C4-2B (cell line): ENCODE measurements around the gene SMIM43.

Experiments used
- H3K27ac ChIP-seq: fragments of 450-650 bp; 2 replicates; pipeline ENCODE4 v1.5.1; 2017
- ZFX ChIP-seq: fragments of 450-650 bp; IDR thresholded peaks from 2 replicates; pipeline ENCODE4 v1.6.1; 2017
- TF ChIP-seq, protein P1 (sequence below): fragments of 450-650 bp; conservative IDR thresholded peaks from 2 replicates; pipeline ENCODE4 v1.5.1; 2017; ENCODE audit warnings: mild to moderate bottlenecking

Gene SMIM43

GRCh38 chr4:121778991-121779628 is 14.1 kb upstream of the SMIM43 start:
- TF ChIP-seq ZFX, result no peak
- TF ChIP-seq, protein P1, sequence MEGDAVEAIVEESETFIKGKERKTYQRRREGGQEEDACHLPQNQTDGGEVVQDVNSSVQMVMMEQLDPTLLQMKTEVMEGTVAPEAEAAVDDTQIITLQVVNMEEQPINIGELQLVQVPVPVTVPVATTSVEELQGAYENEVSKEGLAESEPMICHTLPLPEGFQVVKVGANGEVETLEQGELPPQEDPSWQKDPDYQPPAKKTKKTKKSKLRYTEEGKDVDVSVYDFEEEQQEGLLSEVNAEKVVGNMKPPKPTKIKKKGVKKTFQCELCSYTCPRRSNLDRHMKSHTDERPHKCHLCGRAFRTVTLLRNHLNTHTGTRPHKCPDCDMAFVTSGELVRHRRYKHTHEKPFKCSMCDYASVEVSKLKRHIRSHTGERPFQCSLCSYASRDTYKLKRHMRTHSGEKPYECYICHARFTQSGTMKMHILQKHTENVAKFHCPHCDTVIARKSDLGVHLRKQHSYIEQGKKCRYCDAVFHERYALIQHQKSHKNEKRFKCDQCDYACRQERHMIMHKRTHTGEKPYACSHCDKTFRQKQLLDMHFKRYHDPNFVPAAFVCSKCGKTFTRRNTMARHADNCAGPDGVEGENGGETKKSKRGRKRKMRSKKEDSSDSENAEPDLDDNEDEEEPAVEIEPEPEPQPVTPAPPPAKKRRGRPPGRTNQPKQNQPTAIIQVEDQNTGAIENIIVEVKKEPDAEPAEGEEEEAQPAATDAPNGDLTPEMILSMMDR, result no peak
- no peak overlapping the region for H3K27ac ChIP-seq

GRCh38 chr4:121777625-121778024 is 12.7 kb upstream of the SMIM43 start:
- no peak overlapping the region for H3K27ac ChIP-seq
- TF ChIP-seq ZFX, result no peak
- TF ChIP-seq, protein P1, result no peak

DNA sequence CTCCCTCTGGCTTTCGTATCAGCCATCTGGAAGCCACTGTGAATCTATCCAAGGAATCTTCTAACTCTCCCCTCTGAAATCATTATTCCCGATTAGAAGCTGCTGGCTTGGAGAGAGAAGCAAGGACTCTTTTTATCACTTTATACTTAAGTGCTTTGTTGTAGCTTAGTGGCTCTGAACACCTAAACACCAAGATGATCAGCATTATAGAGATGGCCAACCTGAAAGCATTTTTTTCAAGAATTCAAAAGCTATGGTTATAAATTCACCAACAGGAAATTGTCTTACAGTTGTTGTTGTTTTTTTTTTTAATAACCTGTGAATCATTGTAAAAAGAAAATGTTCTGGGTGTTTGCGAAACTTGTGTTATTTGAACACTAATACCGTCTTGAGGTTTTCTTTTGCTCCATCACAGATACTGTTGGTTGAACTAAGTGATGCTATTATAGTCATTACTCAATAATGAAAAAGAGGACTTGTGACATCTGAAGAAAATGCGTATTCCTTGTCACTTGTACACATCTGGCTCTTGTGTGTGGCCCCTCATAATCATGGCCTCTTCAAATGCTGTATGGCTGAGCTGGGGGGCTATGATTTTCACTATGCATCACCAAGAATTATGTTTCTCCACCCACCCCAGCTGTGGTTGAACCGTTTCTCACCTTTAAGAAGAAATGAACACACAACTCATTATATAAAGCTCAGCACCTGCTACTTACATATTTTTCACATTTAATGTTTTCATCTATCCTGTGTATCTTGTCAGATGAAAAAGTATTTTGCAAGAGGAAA is 11.8 kb upstream of the SMIM43 start:
- TF ChIP-seq, protein P1, result no peak
- no peak for TF ChIP-seq ZFX
- no peak overlapping the region for H3K27ac ChIP-seq

DNA sequence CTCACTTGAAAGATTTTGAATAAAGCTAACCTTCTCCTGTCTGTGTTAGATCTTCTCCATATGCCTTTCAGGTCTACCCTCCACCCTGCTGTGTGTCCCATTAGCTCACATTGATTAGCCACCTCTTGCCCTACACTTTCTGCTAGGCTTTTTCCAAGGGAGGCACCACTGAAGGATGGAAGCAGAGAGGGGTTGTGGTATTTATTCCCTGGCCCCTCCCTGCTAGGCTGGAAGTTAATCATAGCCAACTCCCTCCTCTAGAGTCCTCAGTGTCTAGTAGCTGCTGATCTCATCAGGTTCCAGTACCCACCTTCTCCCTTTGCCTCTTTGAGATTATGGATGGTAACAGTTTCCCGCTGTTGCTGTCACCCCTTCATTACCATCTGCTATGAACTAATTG is 8.9 kb upstream of the SMIM43 start:
- H3K27ac ChIP-seq, result no peak overlapping the region
- TF ChIP-seq ZFX, result no peak
- TF ChIP-seq, protein P1, result no peak

DNA sequence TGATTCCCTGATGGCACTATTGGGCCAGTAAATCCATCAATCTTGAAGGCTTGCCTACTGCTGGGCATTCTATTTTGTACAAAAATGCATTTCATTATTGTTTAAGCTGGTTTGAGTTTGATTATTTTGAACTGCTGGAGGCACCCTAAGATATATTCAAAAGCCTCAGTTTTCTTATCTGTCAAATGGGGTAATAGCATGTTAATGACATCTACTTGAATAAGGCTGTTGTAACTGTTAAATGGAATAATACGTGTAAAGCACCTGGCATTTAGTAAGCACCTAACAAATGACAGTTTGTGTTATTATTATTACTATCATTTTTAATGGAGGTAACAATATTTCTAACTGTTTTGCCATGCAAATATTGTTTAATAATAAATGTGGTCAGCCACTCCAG is 6.9 kb upstream of the SMIM43 start:
- H3K27ac ChIP-seq, result no peak overlapping the region
- no peak for TF ChIP-seq ZFX
- TF ChIP-seq, protein P1, result no peak

- TF ChIP-seq, protein P1, result no peak
- TF ChIP-seq ZFX, result no peak
- H3K27ac ChIP-seq, result no peak overlapping the region
Measured at GRCh38 chr4:121769341-121769740, 4.4 kb upstream of the SMIM43 start.

DNA sequence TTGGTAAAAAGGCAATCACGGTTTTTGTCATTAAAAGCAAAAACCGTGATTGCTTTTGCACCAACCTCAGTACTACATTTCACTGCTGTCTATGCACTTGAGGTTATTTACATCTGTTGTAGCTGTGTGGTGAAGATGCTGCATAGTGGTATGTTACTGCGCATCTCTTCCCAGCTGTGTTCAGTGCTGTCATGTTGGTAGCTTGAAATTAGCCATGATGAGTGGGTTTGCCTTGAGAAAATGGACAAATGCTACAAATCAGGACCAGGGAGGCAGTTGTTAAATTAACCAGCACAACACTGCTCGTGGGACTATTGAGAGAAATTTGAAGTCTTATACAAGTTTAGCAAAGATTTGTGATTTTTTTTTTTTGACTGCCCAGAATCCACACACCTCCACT is 2.2 kb upstream of the SMIM43 start:
- no peak overlapping the region for H3K27ac ChIP-seq
- no peak for TF ChIP-seq ZFX
- TF ChIP-seq, protein P1, result no peak
